GM12873 (cell line): ENCODE measurements around the gene NDUFB10.

Experiments used
- CTCF ChIP-seq: IDR thresholded peaks from 2 replicates; pipeline ENCODE4 v1.5.1; 2012; ENCODE audit warnings: low read depth, mild to moderate bottlenecking, moderate library complexity, low read length, control low read depth; ENCODE audit not compliant: insufficient read depth; ENCODE audit errors: missing control alignments

Gene NDUFB10

GRCh38 chr16:1914988-1915387, 44.4 kb upstream of the NDUFB10 start:
- no peak for TF ChIP-seq CTCF

GRCh38 chr16:1915732-1916639, 43.4 kb upstream of the NDUFB10 start:
- no peak for TF ChIP-seq CTCF

GRCh38 chr16:1916640-1916990, 42.7 kb upstream of the NDUFB10 start:
- TF ChIP-seq CTCF, result no peak

GRCh38 chr16:1917056-1917664, 42.2 kb upstream of the NDUFB10 start:
- TF ChIP-seq CTCF, result no peak

GRCh38 chr16:1917665-1918350, 41.5 kb upstream of the NDUFB10 start:
- no peak for TF ChIP-seq CTCF

GRCh38 chr16:1918351-1919326, 40.7 kb upstream of the NDUFB10 start, which contains the start of gene HS3ST6:
HS3ST6 (minus strand) TSS chr16:1918415; CDS start chr16:1918323, 92 bp downstream.
- TF ChIP-seq CTCF, result no peak
